ENCODE data around the gene HS3ST2. TPM values are rescaled to one million over a fixed set of nuclear protein-coding genes. Genes with fewer than 3 reads are reported as not detected.

Gene HS3ST2
- total RNA-seq, 1 donor from 2014 or later: 9.0 TPM

DNA sequence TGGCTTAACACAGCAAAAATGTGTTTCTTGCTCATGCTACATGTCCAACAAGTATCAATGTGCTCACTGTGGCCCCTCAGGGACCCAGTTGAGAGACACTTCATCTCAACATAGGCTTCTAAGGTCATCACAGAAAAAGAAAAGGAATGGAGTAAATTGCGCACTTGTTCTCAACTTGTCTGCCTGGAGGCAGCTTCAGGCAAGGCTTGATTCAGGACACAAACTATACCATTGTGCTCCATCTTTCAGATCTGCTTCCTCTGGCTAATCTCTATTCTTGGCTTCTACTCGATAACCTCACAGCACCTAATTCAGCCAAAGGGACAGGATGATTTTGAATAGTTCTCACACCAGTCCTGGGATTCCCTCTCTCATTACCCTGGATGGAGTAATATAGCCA, 35.6 kb downstream of the HS3ST2 start:
- Histone ChIP-seq H3K9me3 (no peaks in the 10 kb centered on the region), H3K27ac (no peak overlapping the region), H3K27me3 (no peaks in the 10 kb centered on the region), H3K36me3 (no peaks in the 10 kb centered on the region), H3K4me3 (no peak overlapping the region), H3K4me1 (no peaks in the 10 kb centered on the region)
- DNase-seq (ENCODE audit: low spot score in 2 of 2): no peak
- intact Hi-C loops (cut with DNase I): no loop called here
- TF ChIP-seq CTCF (IDR thresholded peaks at IDR 0.05): no peak

DNA sequence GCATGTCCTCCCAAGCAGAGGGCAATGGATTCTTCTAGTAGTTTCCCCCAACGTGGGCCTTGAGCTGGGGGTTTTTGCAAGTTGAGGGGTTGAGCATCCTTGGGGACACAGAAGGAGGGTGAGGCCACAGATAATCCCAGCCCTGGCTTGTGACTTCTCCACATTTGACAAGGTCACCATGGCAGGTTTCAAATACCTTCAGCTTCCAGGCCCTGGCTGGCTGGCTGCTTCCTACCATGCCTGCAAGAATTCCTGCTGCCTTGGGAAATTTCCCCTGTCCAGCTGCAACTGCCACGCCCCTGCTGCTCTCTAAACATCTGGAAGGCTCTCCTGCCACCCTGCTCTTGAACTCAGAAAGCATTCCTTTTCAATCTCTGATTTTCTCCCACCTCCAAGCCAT, 41.3 kb downstream of the HS3ST2 start:
- Histone ChIP-seq H3K36me3 (no peaks in the 10 kb centered on the region), H3K9me3 (no peaks in the 10 kb centered on the region), H3K27me3 (no peaks in the 10 kb centered on the region), H3K4me1 (no peaks in the 10 kb centered on the region), H3K27ac (no peak overlapping the region), H3K4me3 (no peak overlapping the region)
- DNase-seq (ENCODE audit: low spot score in 2 of 2): no peak
- intact Hi-C loops (cut with DNase I): no loop called here
- no peak for TF ChIP-seq CTCF (IDR thresholded peaks at IDR 0.05)

DNA sequence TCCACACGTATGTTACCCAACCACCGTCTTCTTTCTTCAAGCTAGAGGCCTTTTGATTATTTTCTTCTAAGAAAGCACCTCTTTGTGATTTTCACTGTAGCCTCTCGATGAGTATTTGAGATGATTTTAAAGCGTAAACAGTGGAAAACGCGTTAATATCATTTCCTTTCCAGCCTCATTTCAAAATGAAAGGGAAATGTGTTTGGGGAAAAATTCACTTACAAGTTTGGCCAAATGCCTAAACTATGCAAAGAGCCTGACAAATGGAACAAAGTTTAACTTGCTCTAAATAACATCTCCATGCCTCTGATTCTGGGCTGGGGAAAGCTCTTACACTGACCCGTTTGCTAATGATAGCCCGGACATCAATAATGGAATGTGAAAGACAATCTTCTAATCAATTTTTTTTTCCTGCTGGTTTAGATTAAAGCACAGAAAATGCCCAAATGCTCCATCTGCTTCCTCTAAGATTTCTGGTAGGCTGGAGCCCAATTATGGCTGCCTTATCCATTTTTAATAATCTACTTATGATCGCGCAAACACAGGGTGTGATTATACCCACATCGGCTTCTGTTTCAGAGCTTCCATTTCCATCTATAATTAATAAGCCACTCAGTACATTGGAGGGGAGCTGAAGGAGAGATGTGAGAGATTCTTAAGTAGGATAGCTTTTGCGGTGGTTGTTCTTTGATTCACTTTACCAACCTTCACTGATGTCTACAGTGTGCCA, 43.5 kb downstream of the HS3ST2 start:
- no peaks in the 10 kb centered on the region for H3K9me3 ChIP-seq
- H3K36me3 ChIP-seq: no peaks in the 10 kb centered on the region
- TF ChIP-seq CTCF (IDR thresholded peaks at IDR 0.05): no peak
- H3K4me3 ChIP-seq: no peak overlapping the region
- no peak for DNase-seq (ENCODE audit: low spot score in 2 of 2)
- no peak overlapping the region for H3K27ac ChIP-seq
- no peaks in the 10 kb centered on the region for H3K27me3 ChIP-seq
- intact Hi-C loops (cut with DNase I): no loop called here
- H3K4me1 ChIP-seq: no peaks in the 10 kb centered on the region

- intact Hi-C loops (cut with DNase I): no loop called here
- no peaks in the 10 kb centered on the region for H3K27me3 ChIP-seq
- H3K27ac ChIP-seq: no peak overlapping the region
- no peaks in the 10 kb centered on the region for H3K4me1 ChIP-seq
- H3K9me3 ChIP-seq: no peaks in the 10 kb centered on the region
- TF ChIP-seq CTCF (IDR thresholded peaks at IDR 0.05): no peak
- no peak for DNase-seq (ENCODE audit: low spot score in 2 of 2)
- no peak overlapping the region for H3K4me3 ChIP-seq
- no peaks in the 10 kb centered on the region for H3K36me3 ChIP-seq
These were observed 46.0 kb downstream of the HS3ST2 start for GRCh38 chr16:22859925-22860324.

DNA sequence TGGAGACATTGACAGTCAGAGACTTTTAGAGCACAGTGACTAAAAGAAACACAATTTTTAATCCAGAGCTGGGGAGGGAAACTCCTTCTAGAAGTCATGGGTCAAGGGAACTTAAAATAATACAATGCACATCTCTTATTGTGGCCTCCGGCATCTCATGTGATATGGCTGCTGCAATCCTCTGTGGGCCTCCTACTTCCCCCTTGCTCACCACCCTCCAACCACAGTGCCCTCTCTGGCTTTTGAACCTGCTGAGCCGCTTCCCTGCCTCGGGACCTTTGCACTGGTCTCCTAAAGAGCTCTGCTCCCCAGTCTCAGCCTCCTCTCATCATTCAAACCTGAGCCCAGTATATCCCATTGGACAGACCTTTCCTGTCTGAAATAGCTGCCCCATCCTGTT, 47.6 kb downstream of the HS3ST2 start:
- Histone ChIP-seq H3K9me3 (no peaks in the 10 kb centered on the region), H3K27me3 (no peaks in the 10 kb centered on the region), H3K4me3 (no peak overlapping the region), H3K36me3 (no peaks in the 10 kb centered on the region), H3K4me1 (no peaks in the 10 kb centered on the region), H3K27ac (no peak overlapping the region)
- TF ChIP-seq CTCF (IDR thresholded peaks at IDR 0.05): no peak
- no peak for DNase-seq (ENCODE audit: low spot score in 2 of 2)
- intact Hi-C loops (cut with DNase I): no loop called here

DNA sequence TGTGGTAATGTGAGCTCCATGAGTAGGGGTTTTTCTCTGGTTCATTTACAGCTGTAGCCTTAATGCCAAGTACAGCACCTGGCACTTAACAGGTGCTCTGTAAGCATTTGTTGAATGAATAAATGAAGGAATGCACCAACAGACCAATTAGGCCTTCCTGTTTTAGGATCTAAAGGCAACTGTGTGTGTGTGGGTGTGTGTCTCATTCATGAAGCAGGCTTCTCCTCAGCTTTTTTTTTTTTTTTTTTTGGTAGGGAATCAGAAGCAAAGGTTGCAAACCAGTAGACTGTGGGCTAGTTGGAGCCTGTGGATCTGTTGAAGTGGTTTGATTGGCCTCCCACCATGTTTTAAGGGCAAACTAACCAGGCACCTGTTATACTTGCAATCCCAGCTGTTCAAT, 48.1 kb downstream of the HS3ST2 start:
- no peaks in the 10 kb centered on the region for H3K4me1 ChIP-seq
- H3K4me3 ChIP-seq: no peak overlapping the region
- intact Hi-C loops (cut with DNase I): no loop called here
- H3K27me3 ChIP-seq: no peaks in the 10 kb centered on the region
- no peaks in the 10 kb centered on the region for H3K9me3 ChIP-seq
- no peak for TF ChIP-seq CTCF (IDR thresholded peaks at IDR 0.05)
- H3K36me3 ChIP-seq: no peaks in the 10 kb centered on the region
- no peak overlapping the region for H3K27ac ChIP-seq
- no peak for DNase-seq (ENCODE audit: low spot score in 2 of 2)

Measured in ascending aorta (tissue), 2 donors.